T-helper 17 cell (primary cell): Measurements from ENCODE around the gene KRTAP5-7. TPM values are rescaled to one million over a fixed set of nuclear protein-coding genes. Genes with fewer than 3 reads are reported as not detected.

ENCODE experiments used
- total RNA-seq, 4 donors: library from RNA in 2 of 4; stranded (reverse) in 2 of 4; gene quantifications; one replicate each; pipeline ENCODE4 v1.2.3 and lab custom pipeline; 2022 to 2026

The KRTAP5-7 gene
- total RNA-seq, 2 donors from 2014 or later: not detected

Other genes with a start within 250 kb of the KRTAP5-7 start
- gene DHCR7, start 78.9 kb upstream of the KRTAP5-7 start, total RNA-seq: 10 to 100 TPM; 16.8 to 26.7 TPM
- 100 to 1,000 TPM in 1 of 2 donors, 10 to 100 TPM in 1; 99.7 to 114 TPM for gene NADSYN1, start 74.1 kb upstream of the KRTAP5-7 start, total RNA-seq
- under 1 TPM in 1 of 2 donors, not detected in 1; 0.37 TPM for gene KRTAP5-8, start 10.8 kb downstream of the KRTAP5-7 start, total RNA-seq
- gene KRTAP5-9, start 21.2 kb downstream of the KRTAP5-7 start, total RNA-seq: not detected
- gene KRTAP5-10, start 38.3 kb downstream of the KRTAP5-7 start, total RNA-seq: not detected
- not detected for gene KRTAP5-11, start 55.6 kb downstream of the KRTAP5-7 start, total RNA-seq